CD4-positive, alpha-beta T cell (primary cell): ENCODE results near the gene PMM1. TPM values are rescaled to one million over a fixed set of nuclear protein-coding genes. Genes with fewer than 3 reads are reported as not detected.

Experiments
- ATAC-seq: fragments of 200-7000 bp; cut with Tn5 transposase; one replicate; pipeline ENCODE4 v1.10.0; 2022; ENCODE audit warnings: mild to moderate bottlenecking; ENCODE audit not compliant: poor library complexity
- CTCF ChIA-PET: fragments of 350-600 bp; sonication (Branson Sonifier 250); formaldehyde crosslinking; loops from one replicate; lab custom pipeline; 2021; ENCODE audit warnings: antibody characterized with exemption, inconsistent platforms; lab: Charles Lee
- POLR2A ChIA-PET: fragments of 350-600 bp; sonication (Branson Sonifier 250); formaldehyde crosslinking; loops from one replicate; lab custom pipeline; 2021; ENCODE audit warnings: antibody characterized with exemption, inconsistent platforms; lab: Charles Lee
- DNase-seq, 14 experiments: peaks; one replicate each; pipeline ENCODE4 v3.0.0-alpha.2; 2013 to 2020; ENCODE audit warnings: mixed read lengths in 2 of 14
- H3K27ac ChIP-seq, 2 donors: one replicate each; pipeline versions ENCODE4 v1.5.1 to v1.7.0; 2013; ENCODE audit warnings: low read length in 2 of 2, low read depth in 1 of 2, mild to moderate bottlenecking in 1 of 2
- H3K27me3 ChIP-seq, 2 experiments: 1 replicate in 1 of 2; 2 replicates in 1 of 2; pipeline versions ENCODE4 v1.6.1 to v1.7.0; 2013; ENCODE audit warnings: low read length in 2 of 2, control low read depth in 1 of 2, mild to moderate bottlenecking in 1 of 2, moderate library complexity in 1 of 2; ENCODE audit not compliant: insufficient read depth in 2 of 2, control insufficient read depth in 1 of 2
- H3K36me3 ChIP-seq: one replicate; pipeline ENCODE4 v1.6.1; 2013; ENCODE audit warnings: low read length, control low read depth; ENCODE audit not compliant: insufficient read depth
- H3K4me1 ChIP-seq: one replicate; pipeline ENCODE4 v1.6.1; 2013; ENCODE audit warnings: low read length, control low read depth; ENCODE audit not compliant: insufficient read depth
- H3K4me3 ChIP-seq: one replicate; pipeline ENCODE4 v1.5.1; 2013; ENCODE audit warnings: mild to moderate bottlenecking, low read length, moderate library complexity
- H3K9me3 ChIP-seq, 2 experiments: 1 replicate in 1 of 2; 2 replicates in 1 of 2; pipeline versions ENCODE4 v1.6.1 to v1.7.0; 2013; ENCODE audit warnings: low read length in 2 of 2, mild to moderate bottlenecking in 2 of 2, control low read depth in 1 of 2, moderate library complexity in 1 of 2; ENCODE audit not compliant: control insufficient read depth in 1 of 2, insufficient read depth in 1 of 2
- H3K27ac Mint-ChIP-seq: one replicate; pipeline ENCODE4 v1.8.0; 2020; ENCODE audit warnings: mixed read lengths
- H3K27me3 Mint-ChIP-seq: one replicate; pipeline ENCODE4 v1.8.0; 2021; ENCODE audit warnings: mixed read lengths
- H3K36me3 Mint-ChIP-seq: one replicate; pipeline ENCODE4 v1.8.0; 2021; ENCODE audit warnings: low read depth, mixed read lengths
- H3K4me1 Mint-ChIP-seq: one replicate; pipeline ENCODE4 v1.8.0; 2021; ENCODE audit warnings: low read depth, mixed read lengths
- H3K4me3 Mint-ChIP-seq: one replicate; pipeline ENCODE4 v1.8.0; 2020; ENCODE audit warnings: mild to moderate bottlenecking, mixed read lengths
- H3K9me3 Mint-ChIP-seq: one replicate; pipeline ENCODE4 v1.8.0; 2020; ENCODE audit warnings: mixed read lengths
- CTCF ChIP-seq: fragments of 200-600 bp; IDR thresholded peaks from one replicate; pipeline ENCODE4 v1.8.0; 2022; ENCODE audit warnings: antibody characterized with exemption, mild to moderate bottlenecking
- intact Hi-C, 2 experiments: fragments of 100-400 bp; cut with DNase I in 1 of 2; cut with micrococcal nuclease in 1 of 2; formaldehyde crosslinking; loops; one replicate each; pipeline versions ENCODE4 v1.15.1 to v1.9.0; 2023 to 2025; cut with DNase I, micrococcal nuclease
- total RNA-seq, 174 experiments: library from RNA in 2 of 174; stranded (reverse) in 2 of 174; gene quantifications; one replicate each; pipeline ENCODE4 v1.2.3 and lab custom pipeline; 2021 to 2026

PMM1 gene
- total RNA-seq, 2 experiments from 2014 or later = 24.8 to 25.5 TPM

DNA sequence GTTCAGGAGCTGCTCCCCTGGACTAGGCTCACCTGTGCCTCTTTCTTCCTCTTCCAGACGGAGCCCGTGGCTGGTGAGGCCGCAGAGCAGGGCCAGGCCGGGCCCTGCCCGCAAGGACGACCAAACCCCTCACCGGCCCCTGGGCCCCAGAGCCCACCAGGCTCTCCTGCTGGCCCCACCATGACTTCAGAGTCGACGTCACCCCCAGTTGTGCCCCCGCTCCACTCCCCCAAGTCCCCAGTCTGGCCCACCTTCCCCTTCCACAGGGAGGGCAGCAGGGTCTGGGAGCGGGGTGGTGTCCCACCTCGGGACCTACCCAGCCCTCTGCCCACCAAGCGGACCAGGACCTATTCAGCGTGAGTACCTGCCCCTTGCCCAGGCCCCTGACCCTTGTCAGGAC lies 17.9 kb downstream of the PMM1 start:
- ChIA-PET CTCF (no interaction called here), POLR2A (no interaction called here)
- Mint-ChIP-seq H3K27ac (no peak overlapping the region), H3K4me3 (no peak overlapping the region), H3K4me1 (no peaks in the 10 kb centered on the region), H3K27me3 (no peaks in the 10 kb centered on the region), H3K36me3 (peaks cover 4% of the 10 kb centered on the region), H3K9me3 (no peaks in the 10 kb centered on the region)
- H3K27me3 ChIP-seq = no peaks in the 10 kb centered on the region
- no peak for ATAC-seq
- DNase-seq = no peak
- intact Hi-C loops = no loop called here
- H3K9me3 ChIP-seq = no peaks in the 10 kb centered on the region
- H3K4me1 ChIP-seq = no peaks in the 10 kb centered on the region
- no peak for TF ChIP-seq CTCF
- no peak overlapping the region for H3K4me3 ChIP-seq
- peaks cover 1% of the 10 kb centered on the region for H3K36me3 ChIP-seq
- no peak overlapping the region for H3K27ac ChIP-seq

DNA sequence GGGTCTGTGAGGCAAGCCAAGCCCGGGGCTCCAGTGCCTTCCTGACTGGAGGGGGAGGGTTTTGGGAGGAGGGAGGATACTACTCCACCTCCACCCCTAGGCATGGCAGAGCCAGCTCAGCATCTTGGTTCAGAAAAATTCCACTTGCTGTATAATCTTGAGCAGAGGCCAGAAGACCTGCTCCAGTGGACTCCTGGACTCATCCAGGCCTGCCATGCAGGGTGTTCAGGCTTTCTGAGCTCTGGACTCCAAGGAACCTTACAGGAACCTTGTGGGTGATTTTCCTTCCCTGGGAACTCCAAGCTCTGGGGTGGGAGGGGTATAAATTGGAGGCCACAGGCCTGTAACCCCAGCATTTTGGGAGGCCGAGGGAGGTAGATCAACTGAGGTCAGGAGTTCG lies 19.4 kb downstream of the PMM1 start:
- POLR2A ChIA-PET = no interaction called here
- no peak for ATAC-seq
- CTCF ChIA-PET = interaction anchor here (0.6 to 1.0 kb wide), 2 partner anchors 18 to 30 kb away, joined by 3 read pairs; no protein-coding TSS in a partner anchor
- H3K36me3 Mint-ChIP-seq = no peaks in the 10 kb centered on the region
- H3K4me3 Mint-ChIP-seq = no peak overlapping the region
- Histone ChIP-seq H3K27ac (no peak overlapping the region), H3K36me3 (no peaks in the 10 kb centered on the region), H3K4me3 (no peak overlapping the region), H3K27me3 (no peaks in the 10 kb centered on the region), H3K4me1 (no peaks in the 10 kb centered on the region), H3K9me3 (no peaks in the 10 kb centered on the region)
- intact Hi-C loops = no loop called here
- H3K27ac Mint-ChIP-seq = no peak overlapping the region
- no peaks in the 10 kb centered on the region for H3K4me1 Mint-ChIP-seq
- no peak for TF ChIP-seq CTCF
- no peaks in the 10 kb centered on the region for H3K27me3 Mint-ChIP-seq
- H3K9me3 Mint-ChIP-seq = no peaks in the 10 kb centered on the region
- no peak for DNase-seq

GRCh38 chr22:41568811-41569210 lies 20.8 kb downstream of the PMM1 start:
- CTCF ChIA-PET = no interaction called here

More at GRCh38 chr22:41568811-41569210, 20.8 kb downstream of the PMM1 start:
- ATAC-seq (no peak), DNase-seq (no peak)
- no peaks in the 10 kb centered on the region for H3K27me3 ChIP-seq
- H3K27me3 Mint-ChIP-seq = no peaks in the 10 kb centered on the region
- no peaks in the 10 kb centered on the region for H3K9me3 ChIP-seq
- no peak overlapping the region for H3K27ac ChIP-seq
- H3K4me1 ChIP-seq = no peaks in the 10 kb centered on the region
- H3K27ac Mint-ChIP-seq = no peak overlapping the region
- no peaks in the 10 kb centered on the region for H3K4me1 Mint-ChIP-seq
- intact Hi-C loops = no loop called here
- POLR2A ChIA-PET = no interaction called here
- H3K9me3 Mint-ChIP-seq = no peaks in the 10 kb centered on the region
- no peak for TF ChIP-seq CTCF
- H3K4me3 Mint-ChIP-seq = no peak overlapping the region
- no peaks in the 10 kb centered on the region for H3K36me3 Mint-ChIP-seq
- H3K4me3 ChIP-seq = no peak overlapping the region
- no peaks in the 10 kb centered on the region for H3K36me3 ChIP-seq
